Loucy (cell line): ENCODE results near the gene GOT2.
A peak's percentile ranks its signal among the peaks of the same experiment; 100 is the strongest.

ENCODE experiments used
- H2AFZ ChIP-seq: fragments of 200-600 bp; sonication (generic); 2 replicates; pipeline ENCODE4 v1.6.0; 2016; ENCODE audit warnings: antibody characterized with exemption, mild to moderate bottlenecking, low read length, moderate library complexity
- H3F3A ChIP-seq: fragments of 200-600 bp; 2 replicates; pipeline ENCODE4 v1.6.0; 2016; ENCODE audit warnings: antibody characterized with exemption, low read depth, mild to moderate bottlenecking
- H3K27me3 ChIP-seq: fragments of 200-600 bp; sonication (generic); 2 replicates; pipeline ENCODE4 v1.6.1; 2014; ENCODE audit warnings: low read length, mild to moderate bottlenecking; ENCODE audit not compliant: insufficient read depth, poor library complexity, severe bottlenecking
- H3K36me3 ChIP-seq: fragments of 200-600 bp; sonication (generic); 2 replicates; pipeline ENCODE4 v1.6.1; 2016; ENCODE audit warnings: low read length; ENCODE audit not compliant: insufficient read depth
- H3K4me1 ChIP-seq: fragments of 200-600 bp; sonication (generic); 2 replicates; pipeline ENCODE4 v1.5.1; 2014; ENCODE audit warnings: low read length, mild to moderate bottlenecking; ENCODE audit not compliant: insufficient read depth, poor library complexity, severe bottlenecking
- H3K4me2 ChIP-seq: fragments of 200-600 bp; sonication (generic); 2 replicates; pipeline ENCODE4 v1.6.0; 2014; ENCODE audit warnings: antibody characterized with exemption, low read length, low read depth, mild to moderate bottlenecking; ENCODE audit not compliant: poor library complexity, severe bottlenecking
- H3K4me3 ChIP-seq: fragments of 200-600 bp; sonication (generic); 2 replicates; pipeline ENCODE4 v1.5.1; 2014; ENCODE audit warnings: low read length, mild to moderate bottlenecking, mixed read lengths; ENCODE audit not compliant: poor library complexity, severe bottlenecking
- H3K79me2 ChIP-seq: fragments of 200-600 bp; sonication (generic); 2 replicates; pipeline ENCODE4 v1.6.1; 2014; ENCODE audit warnings: low read length; ENCODE audit not compliant: insufficient read depth
- H3K9ac ChIP-seq: fragments of 200-600 bp; sonication (generic); 2 replicates; pipeline ENCODE4 v1.6.0; 2014; ENCODE audit warnings: mild to moderate bottlenecking, low read depth, low read length, moderate library complexity; ENCODE audit not compliant: poor library complexity, severe bottlenecking
- H3K9me2 ChIP-seq: fragments of 200-600 bp; sonication (generic); replicated peaks from 2 replicates; pipeline ENCODE4 v1.6.1; 2016; ENCODE audit warnings: low read depth, low read length, mixed read lengths
- H3K9me3 ChIP-seq: fragments of 200-600 bp; sonication (generic); 2 replicates; pipeline ENCODE4 v1.6.1; 2014; ENCODE audit warnings: mild to moderate bottlenecking, antibody characterized with exemption, low read length, low read depth; ENCODE audit not compliant: insufficient read depth
- H4K20me1 ChIP-seq: fragments of 200-600 bp; sonication (generic); 2 replicates; pipeline ENCODE4 v1.6.0; 2014; ENCODE audit warnings: antibody characterized with exemption, low read length, mild to moderate bottlenecking; ENCODE audit not compliant: insufficient read depth, poor library complexity, severe bottlenecking
- EZH2phosphoT487 ChIP-seq: fragments of 200-600 bp; IDR thresholded peaks from 2 replicates; pipeline ENCODE4 v1.6.1; 2018; ENCODE audit warnings: antibody characterized with exemption, mild to moderate bottlenecking, moderate library complexity, borderline replicate concordance
- TF ChIP-seq, protein P1 (sequence below): fragments of 200-600 bp; sonication (generic); conservative IDR thresholded peaks from 2 replicates; pipeline ENCODE4 v1.5.1; 2014; ENCODE audit warnings: mild to moderate bottlenecking, antibody characterized with exemption, low read length

GOT2 gene

GRCh38 chr16:58732545-58733247 is 1.4 kb downstream of the GOT2 start:
- Histone ChIP-seq H3K27me3 (no peaks in the 10 kb centered on the region), H3K9me2 (no peaks in the 10 kb centered on the region)
- TF ChIP-seq EZH2phosphoT487, result no peak
- TF ChIP-seq, protein P1, sequence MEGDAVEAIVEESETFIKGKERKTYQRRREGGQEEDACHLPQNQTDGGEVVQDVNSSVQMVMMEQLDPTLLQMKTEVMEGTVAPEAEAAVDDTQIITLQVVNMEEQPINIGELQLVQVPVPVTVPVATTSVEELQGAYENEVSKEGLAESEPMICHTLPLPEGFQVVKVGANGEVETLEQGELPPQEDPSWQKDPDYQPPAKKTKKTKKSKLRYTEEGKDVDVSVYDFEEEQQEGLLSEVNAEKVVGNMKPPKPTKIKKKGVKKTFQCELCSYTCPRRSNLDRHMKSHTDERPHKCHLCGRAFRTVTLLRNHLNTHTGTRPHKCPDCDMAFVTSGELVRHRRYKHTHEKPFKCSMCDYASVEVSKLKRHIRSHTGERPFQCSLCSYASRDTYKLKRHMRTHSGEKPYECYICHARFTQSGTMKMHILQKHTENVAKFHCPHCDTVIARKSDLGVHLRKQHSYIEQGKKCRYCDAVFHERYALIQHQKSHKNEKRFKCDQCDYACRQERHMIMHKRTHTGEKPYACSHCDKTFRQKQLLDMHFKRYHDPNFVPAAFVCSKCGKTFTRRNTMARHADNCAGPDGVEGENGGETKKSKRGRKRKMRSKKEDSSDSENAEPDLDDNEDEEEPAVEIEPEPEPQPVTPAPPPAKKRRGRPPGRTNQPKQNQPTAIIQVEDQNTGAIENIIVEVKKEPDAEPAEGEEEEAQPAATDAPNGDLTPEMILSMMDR, result no peak

DNA sequence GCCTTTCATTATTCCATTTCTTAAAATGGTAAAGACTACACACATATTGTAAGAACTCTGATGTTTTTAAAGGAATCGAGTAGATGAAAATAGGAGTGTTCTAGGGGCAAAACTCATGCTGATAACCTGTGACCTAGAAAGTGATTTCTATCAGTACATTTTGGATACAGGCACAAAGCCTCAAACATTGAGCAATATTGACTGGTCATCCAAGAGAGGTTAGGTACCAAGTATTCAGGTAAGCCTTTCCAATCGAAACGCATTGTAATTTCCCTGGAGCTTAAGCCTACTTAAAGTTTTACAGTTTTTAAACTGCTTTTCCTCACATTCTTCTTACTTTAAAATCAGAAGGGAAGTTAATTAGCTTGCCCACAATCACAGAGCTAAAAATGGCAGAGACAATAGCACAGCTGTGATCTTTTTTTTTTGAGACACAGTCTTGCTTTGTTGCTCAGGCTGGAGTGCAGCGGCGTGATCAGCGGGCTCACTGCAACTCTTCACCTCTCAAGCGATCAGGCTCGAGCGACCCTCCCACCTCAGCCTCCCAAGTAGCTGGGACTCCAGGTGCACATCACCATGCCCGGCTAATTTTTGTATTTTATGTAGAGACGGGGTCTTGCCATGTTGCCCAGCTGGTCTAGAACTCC is 3.3 kb downstream of the GOT2 start:
- H3K4me2 ChIP-seq, result peak overlapping the region; percentile 92
- peaks cover 49% of the 10 kb centered on the region for H3K4me1 ChIP-seq
- peak overlapping the region; percentile 97 for H3K4me3 ChIP-seq
- H3K36me3 ChIP-seq, result no peaks in the 10 kb centered on the region
- H3K9ac ChIP-seq, result peak overlapping the region; percentile 92
- no peaks in the 10 kb centered on the region for H3K9me3 ChIP-seq
- no peaks in the 10 kb centered on the region for H3K9me2 ChIP-seq
- TF ChIP-seq, protein P1, result no peak
- TF ChIP-seq EZH2phosphoT487, result no peak
- H3K79me2 ChIP-seq, result peaks cover 75% of the 10 kb centered on the region
- no peaks in the 10 kb centered on the region for H3F3A ChIP-seq
- no peak overlapping the region for H2AFZ ChIP-seq
- H3K27me3 ChIP-seq, result no peaks in the 10 kb centered on the region
- peaks cover 54% of the 10 kb centered on the region for H4K20me1 ChIP-seq

More at GRCh38 chr16:58732545-58733247, 1.4 kb downstream of the GOT2 start:
- H3K4me2 ChIP-seq, result peak overlapping the region; percentile 92
- no peaks in the 10 kb centered on the region for H3F3A ChIP-seq
- peak overlapping the region; percentile 97 for H3K4me3 ChIP-seq
- peaks cover 64% of the 10 kb centered on the region for H3K79me2 ChIP-seq
- 0 out of 2 replicates have a peak overlapping the region, but pooled peaks have one; percentile 94 for H2AFZ ChIP-seq
- no peaks in the 10 kb centered on the region for H3K9me3 ChIP-seq
- H3K36me3 ChIP-seq, result no peaks in the 10 kb centered on the region
- peaks cover 46% of the 10 kb centered on the region for H3K4me1 ChIP-seq
- H3K9ac ChIP-seq, result peak overlapping the region; percentile 92
- peaks cover 49% of the 10 kb centered on the region for H4K20me1 ChIP-seq

DNA sequence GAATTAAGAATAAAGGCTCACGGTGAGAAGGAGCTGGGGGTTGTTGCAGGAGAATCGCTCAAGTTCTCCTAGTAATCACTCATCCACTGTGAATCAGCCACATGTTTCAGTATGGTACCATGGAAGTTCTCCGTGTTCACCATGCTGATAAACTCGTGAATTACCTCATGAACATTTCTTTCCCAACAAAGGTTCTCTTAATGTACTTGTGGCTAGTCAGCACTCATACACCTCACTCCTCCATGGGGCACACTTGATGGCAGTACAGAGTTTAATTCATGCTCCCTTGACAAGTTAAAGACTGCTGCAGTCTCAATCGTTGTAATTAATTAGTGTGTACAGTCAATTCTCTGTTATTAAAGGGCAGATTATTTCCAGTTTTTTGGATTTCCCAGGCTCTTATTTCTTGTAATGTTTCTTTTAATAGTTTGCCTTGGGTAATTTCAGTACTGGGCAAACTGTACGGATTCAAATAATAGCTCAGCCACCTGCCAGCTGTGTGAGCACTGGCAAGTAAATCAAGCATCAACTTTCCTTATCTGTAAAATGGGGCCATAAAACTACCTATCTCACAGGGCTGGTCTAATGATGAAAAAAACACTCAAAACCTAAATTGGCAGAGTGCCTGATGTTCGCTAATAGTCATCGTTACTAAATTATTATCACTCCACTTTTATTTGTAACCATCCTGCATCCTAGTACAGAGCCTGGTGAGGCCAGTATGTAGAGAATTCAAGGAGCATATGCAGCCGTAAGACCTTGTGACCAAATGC is 6.1 kb downstream of the GOT2 start:
- Histone ChIP-seq H3K4me2 (no peak overlapping the region), H3K4me1 (peaks cover 46% of the 10 kb centered on the region)

More for the DNA sequence above, 6.1 kb downstream of the GOT2 start:
- Histone ChIP-seq H2AFZ (no peak overlapping the region), H3F3A (no peaks in the 10 kb centered on the region), H3K27me3 (no peaks in the 10 kb centered on the region), H3K4me3 (no peak overlapping the region), H3K9ac (no peak overlapping the region), H4K20me1 (peaks cover 51% of the 10 kb centered on the region), H3K9me2 (no peaks in the 10 kb centered on the region), H3K36me3 (peaks cover 8% of the 10 kb centered on the region; the same call in 1 of the 2 replicates), H3K9me3 (no peaks in the 10 kb centered on the region), H3K79me2 (peaks cover 76% of the 10 kb centered on the region)
- no peak for TF ChIP-seq EZH2phosphoT487
- TF ChIP-seq, protein P1, result no peak
